NCI-H1436 (cell line): ENCODE data around the gene PROKR1.

ENCODE experiments used
- DNase-seq: peaks from one replicate; lab custom pipeline; 2025; lab: John Stamatoyannopoulos, UW

The PROKR1 gene

DNA sequence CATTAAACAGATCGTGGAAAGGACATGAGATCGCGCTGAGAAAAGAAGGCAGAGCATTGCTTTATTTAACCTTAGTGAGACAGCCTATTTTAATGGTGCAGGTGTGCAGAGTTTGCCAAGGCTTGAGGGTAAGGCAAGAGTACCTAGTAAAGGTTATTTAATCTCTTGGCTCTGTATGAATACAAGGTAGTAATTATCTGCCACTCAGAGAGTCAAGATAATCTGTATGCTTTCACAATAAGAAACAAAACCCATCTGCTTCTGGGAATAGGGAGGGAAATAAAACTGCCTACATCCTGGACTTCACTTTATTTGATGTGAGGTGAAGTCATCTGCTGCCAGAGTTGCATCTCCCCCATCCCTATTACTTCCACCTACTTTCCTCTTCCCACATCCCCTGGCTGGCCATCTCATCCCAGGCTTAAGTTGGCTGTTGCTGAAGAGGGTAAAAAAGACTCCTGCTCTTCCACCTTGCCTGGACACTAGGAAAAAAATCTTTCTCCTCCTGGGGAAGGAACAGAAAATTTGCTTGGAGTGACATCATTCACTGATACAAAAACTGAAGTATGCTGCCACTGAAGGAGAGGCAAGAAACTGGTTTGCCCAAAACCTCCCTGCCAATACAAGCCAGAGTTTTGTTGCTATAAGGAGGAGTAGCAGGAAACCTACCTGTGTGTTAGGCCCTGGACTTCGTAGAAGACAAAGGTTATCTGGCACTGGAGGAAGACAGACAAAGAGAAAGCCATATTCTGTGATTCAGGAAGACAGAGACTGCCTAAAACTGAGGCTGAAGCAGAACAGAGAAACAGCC lies 55.4 kb downstream of the PROKR1 start:
- DNase-seq, result peak; percentile 90

DNA sequence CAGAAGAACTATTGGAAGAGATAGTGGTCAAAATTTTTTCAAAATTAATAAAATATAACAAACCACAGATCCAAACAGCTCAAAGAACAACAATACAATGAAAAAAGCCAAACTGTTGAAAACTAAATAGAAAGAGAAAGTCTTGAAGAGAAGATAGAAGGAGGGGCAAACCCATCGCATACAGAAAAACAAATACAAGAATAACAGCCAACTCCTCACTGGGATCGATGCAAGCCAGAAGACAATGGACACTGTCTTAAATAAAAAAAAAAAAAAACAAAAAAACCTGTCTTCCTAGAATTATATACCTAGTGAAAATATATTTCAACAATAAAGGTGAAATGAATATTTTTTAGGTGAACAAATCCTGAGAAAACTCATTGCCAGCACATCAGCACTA lies 57.2 kb downstream of the PROKR1 start:
- no peak for DNase-seq

DNA sequence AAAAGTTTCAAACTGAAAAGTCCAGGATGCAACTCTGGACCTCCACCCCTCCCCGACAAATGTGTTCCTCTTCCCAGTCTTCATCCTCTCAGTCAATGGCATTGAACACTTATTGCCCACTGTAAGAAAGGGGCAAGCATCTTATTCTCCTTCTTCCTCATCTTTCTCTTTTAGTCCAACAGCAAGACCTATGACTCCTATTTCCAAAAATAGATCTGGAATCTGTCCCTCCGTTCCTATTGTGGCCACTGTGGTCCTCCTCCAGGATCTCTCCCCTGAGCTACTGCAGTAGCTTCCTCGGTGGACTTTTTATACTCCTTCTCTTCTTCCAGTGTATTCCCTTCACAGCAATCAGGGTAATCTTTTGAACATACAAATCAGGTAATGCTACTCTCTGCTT lies 63.3 kb downstream of the PROKR1 start:
- no peak for DNase-seq
